HepG2 (cell line): ENCODE results near the gene ALK. TPM values are rescaled to one million over a fixed set of nuclear protein-coding genes. Genes with fewer than 3 reads are reported as not detected.

Experiments used
- BCLAF1 ChIP-seq: fragments of 450-650 bp; IDR thresholded peaks from 2 replicates; pipeline ENCODE4 v1.6.1; 2017; ENCODE audit warnings: mild to moderate bottlenecking
- CENPBD1 ChIP-seq: sonication (generic); formaldehyde crosslinking; IDR thresholded peaks from 2 replicates; pipeline ENCODE4 v1.8.0; 2022; ENCODE audit warnings: missing genetic modification reagents, low read depth, mild to moderate bottlenecking, borderline replicate concordance
- EEA1 ChIP-seq: sonication (generic); formaldehyde crosslinking; IDR thresholded peaks from 2 replicates; pipeline ENCODE4 v1.5.1; 2020; ENCODE audit warnings: mild to moderate bottlenecking, missing genetic modification reagents, borderline replicate concordance
- GATA4 ChIP-seq: sonication (generic); IDR thresholded peaks from 2 replicates; pipeline ENCODE4 v1.6.1; 2016; ENCODE audit warnings: antibody characterized with exemption, low read depth, borderline replicate concordance
- SP1 ChIP-seq, 2 experiments: fragments of 450-650 bp in 1 of 2; sonication (generic) in 1 of 2; formaldehyde crosslinking in 1 of 2; IDR thresholded peaks; 2 replicates each; pipeline versions ENCODE4 v1.4.0 to v1.6.1; 2016 to 2020; ENCODE audit warnings: missing genetic modification reagents in 1 of 2
- ZNF281 ChIP-seq: sonication (generic); formaldehyde crosslinking; IDR thresholded peaks from 2 replicates; pipeline ENCODE4 v1.4.0; 2020; ENCODE audit warnings: missing genetic modification reagents, borderline replicate concordance
- ZNF543 ChIP-seq: sonication (generic); formaldehyde crosslinking; IDR thresholded peaks from 2 replicates; pipeline ENCODE4 v1.4.0; 2020; ENCODE audit warnings: mild to moderate bottlenecking, missing genetic modification reagents
- ZNF615 ChIP-seq: sonication (generic); formaldehyde crosslinking; IDR thresholded peaks from 2 replicates; pipeline ENCODE4 v1.5.0; 2020; ENCODE audit warnings: mild to moderate bottlenecking, missing genetic modification reagents, borderline replicate concordance
- ZNF747 ChIP-seq: sonication (generic); formaldehyde crosslinking; IDR thresholded peaks from 2 replicates; pipeline ENCODE4 v1.8.1; 2023; ENCODE audit warnings: missing genetic modification reagents, mild to moderate bottlenecking, borderline replicate concordance
- ZNF800 ChIP-seq: sonication (generic); formaldehyde crosslinking; IDR thresholded peaks from 2 replicates; pipeline ENCODE4 v1.4.0; 2020; ENCODE audit warnings: missing genetic modification reagents
- polyA plus RNA-seq, 8 experiments: library from polyadenylated mRNA; depleted of rRNA in 3 of 8; stranded (reverse) in 7 of 8; unstranded in 1 of 8; fragments of >200 nt; fragmentation: Illumina TruSeq in 4 of 8; extraction: Trizol in 4 of 8; gene quantifications; 2 replicates each; pipeline versions ENCODE4 v1.2.1 to v1.2.3, GENCODE V29; 2011 to 2016; ENCODE audit warnings: low read depth in 4 of 8, missing spikeins in 1 of 8, mixed read lengths in 1 of 8; ENCODE audit not compliant: insufficient read depth in 1 of 8
- total RNA-seq, 5 experiments: library from RNA; depleted of rRNA; stranded (reverse); fragments of >200 nt; fragmentation: Illumina TruSeq; extraction: Trizol; gene quantifications; 2 replicates each; pipeline ENCODE4 v1.2.3, GENCODE V29; 2016; ENCODE audit warnings: low read depth in 1 of 5

The ALK gene
- total and polyA plus RNA-seq, 2 of the 13 experiments (the other 11 are each of a cell fraction or from before 2014, with no cell fraction given): not detected

GRCh38 chr2:29314816-29315571, 606.4 kb downstream of the ALK start (continued):
- TF ChIP-seq BCLAF1: no peak
- no peak for TF ChIP-seq GATA4
- no peak for TF ChIP-seq EEA1
- TF ChIP-seq ZNF615 (CRISPR knock-in tag): no peak
- no peak for TF ChIP-seq SP1 (IDR thresholded peaks at IDR 0.05)
- TF ChIP-seq SP1 (CRISPR knock-in tag; IDR thresholded peaks at IDR 0.05): no peak
- TF ChIP-seq CENPBD1 (CRISPR knock-in tag): no peak
- no peak for TF ChIP-seq ZNF543 (CRISPR knock-in tag)
- no peak for TF ChIP-seq ZNF800 (CRISPR knock-in tag)
- TF ChIP-seq ZNF747 (CRISPR knock-in tag): no peak
- TF ChIP-seq ZNF281 (CRISPR knock-in tag): no peak
- TF ChIP-seq, all 625 proteins: peak for 0
